HT1080 (cell line): ENCODE measurements around the gene SRPK1. TPM values are rescaled to one million over a fixed set of nuclear protein-coding genes. Genes with fewer than 3 reads are reported as not detected.
"Not testable (repeated sequence)": the region's sequence is repeated elsewhere in the genome, so short reads cannot be mapped to it uniquely, and the experiment has no call there.

Source experiments
- DNase-seq: peaks from one replicate; pipeline ENCODE4 v3.0.0-alpha.2; 2015; ENCODE audit warnings: low read depth
- polyA plus RNA-seq, 2 experiments: library from polyadenylated mRNA; depleted of rRNA; stranded (reverse); fragments of >200 nt; gene quantifications; 2 replicates each; pipeline ENCODE4 v1.2.3, GENCODE V29; 2015
- total RNA-seq: library from RNA; depleted of rRNA; stranded (reverse); fragments of >200 nt; shearing (Covaris generic); gene quantifications from 2 replicates; pipeline ENCODE4 v1.2.3, GENCODE V29; 2014; rRNA removed

Gene SRPK1
- 62.0 and 72.3 TPM in 2 replicates for total RNA-seq
- polyA plus RNA-seq (2015; cell fraction: cytosol; rRNA removed): 51.2 and 61.1 TPM in 2 replicates
- polyA plus RNA-seq (2015; cell fraction: nucleus; rRNA removed): 83.4 and 97.8 TPM in 2 replicates

DNA sequence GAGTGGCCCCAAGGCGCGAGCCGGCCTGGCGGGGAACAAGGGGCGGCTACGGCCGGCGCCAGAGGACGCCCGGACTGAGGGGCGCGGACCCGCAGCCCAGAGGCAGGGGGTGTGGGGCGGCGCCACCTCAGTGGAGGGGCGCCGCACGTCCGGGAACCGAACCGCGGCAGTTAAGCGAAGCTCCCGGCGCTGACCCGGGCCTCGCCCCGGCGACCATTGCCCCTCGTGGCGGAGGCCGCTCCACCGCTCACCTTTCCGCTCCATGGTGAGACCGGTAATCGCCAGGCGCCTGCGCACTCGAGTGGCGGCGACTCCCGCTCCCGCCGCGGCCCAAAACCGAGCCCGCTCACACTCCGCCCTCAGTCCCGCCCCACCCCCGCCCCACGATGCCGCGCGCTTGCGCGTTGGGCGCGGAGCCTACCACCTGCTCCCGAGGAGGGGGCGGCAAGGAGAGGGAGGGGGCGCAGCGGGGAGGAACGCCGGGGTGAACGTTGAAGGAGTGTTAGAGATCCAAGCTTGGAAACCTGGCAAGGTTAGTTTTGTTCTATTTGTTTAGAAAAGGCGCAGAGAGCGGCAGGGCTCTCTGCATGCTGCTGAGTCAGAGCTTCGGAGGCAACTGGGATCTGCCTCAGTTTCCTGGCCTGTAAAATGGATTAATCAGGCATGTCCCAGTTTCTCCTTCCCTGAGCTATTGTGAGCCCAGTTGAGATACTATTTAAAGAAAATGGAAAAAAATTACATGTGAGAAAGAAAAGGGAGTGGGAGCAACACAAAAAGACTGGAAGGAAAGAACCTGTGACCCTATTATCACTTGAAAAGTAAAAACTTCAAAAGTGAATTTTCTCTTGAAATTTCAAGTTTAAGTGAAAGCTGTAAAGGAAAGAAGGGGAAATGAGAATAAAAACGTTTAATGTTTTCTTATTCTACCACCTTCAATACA, at the start of gene SRPK1:
TSS of gene SRPK1 (minus strand) at position 306 of the 940 bp plus-strand sequence. CDS start at position 264, 42 bp downstream.
- DNase-seq: peak; percentile 81

DNA sequence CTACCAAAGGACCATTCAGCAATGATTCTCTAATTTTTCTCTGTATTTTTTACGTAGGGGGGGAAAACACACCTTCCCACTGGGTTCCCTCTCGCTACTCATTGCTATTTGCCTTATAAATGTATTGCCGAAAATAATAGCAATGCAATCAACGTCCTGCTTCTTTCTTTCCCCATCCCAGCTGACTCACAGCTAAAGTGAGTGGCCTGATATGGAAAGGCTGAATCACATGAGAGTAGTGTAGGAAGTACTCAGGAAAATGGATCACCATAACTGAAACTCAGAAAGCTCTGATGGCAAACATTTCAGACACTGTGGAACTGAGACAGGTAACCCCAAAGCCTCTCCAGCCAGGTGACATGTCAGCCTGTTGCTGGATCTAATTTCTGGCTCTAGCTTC, 49.3 kb upstream of the SRPK1 start:
- DNase-seq: peak; percentile 73

DNA sequence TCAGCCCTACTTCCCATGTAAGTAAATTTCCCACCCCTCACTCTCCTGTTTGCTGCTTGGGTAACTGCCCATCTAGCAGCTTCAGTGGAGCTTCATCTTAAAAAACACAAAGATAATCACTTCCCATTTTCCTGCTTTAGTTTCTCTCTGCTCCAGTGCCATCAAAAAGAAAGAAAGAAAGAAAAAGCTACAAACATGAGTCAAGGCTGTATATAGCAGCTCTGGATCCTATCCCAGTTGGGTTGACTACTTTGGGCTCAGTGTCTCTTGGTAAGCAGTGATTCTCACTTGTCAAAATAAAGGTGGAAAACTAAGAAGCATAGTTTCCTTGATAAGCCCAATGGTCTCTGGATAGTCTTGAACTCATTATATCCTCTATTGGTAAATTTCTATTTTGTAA, 48.7 kb upstream of the SRPK1 start:
- no peak for DNase-seq

DNA sequence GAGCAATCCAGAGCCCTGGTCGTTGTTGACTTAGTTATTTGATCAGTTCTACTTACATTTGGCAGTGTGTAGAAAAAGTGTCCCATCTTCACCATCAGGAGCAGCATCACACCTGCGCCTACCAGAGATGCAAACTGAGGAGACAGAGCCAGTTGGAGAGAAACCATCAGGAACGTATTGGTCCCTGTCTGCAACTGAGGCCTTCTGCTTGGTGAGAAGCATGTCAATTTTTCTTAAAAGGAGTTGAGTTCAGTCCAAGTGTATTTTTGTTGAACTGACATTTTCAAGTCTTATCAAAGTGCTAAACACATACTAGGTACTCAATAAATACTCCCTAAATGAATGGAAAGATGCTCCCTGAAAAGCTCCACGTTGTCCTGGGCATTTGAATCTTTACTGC, 47.9 kb upstream of the SRPK1 start:
- no peak for DNase-seq

- no peak for DNase-seq
Observed at GRCh38 chr6:35967076-35967774, 46.3 kb upstream of the SRPK1 start.

DNA sequence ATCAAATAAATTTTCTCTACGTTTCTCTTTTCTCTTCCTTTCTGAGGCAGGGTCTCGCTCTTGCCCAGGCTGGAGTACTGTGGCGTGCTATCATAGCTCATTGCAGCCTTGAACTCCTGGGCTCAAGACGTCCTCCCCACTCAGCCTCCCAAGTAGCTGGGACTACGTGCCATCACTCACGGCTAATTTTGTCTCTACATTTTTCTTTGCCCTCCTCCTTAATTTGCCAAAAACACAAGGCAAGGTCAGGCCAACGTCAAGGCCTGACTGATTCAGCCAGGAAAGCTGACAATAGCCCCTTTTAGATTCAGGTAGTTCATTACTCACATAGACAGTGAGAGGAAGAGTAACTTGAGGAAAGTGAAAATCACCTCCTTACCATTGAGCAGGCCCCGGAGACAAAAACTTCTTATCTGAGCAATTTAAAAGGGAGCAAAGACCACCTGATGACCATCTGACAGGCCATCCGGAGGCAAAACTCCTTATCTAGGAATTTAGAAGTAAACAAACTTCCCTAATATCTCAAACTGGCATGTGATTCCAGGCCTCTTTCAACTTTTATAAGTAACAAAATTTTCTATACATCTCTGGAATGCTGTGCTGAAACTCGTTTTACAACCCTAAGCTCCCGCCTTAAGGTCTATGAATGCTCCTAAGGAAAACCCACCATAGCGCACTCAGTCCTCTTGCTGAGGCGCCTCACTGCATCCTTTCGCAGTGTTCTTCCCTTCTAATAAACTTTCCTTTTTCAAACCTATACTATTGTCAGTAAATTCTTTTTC, 42.1 kb upstream of the SRPK1 start:
- no peak for DNase-seq

DNA sequence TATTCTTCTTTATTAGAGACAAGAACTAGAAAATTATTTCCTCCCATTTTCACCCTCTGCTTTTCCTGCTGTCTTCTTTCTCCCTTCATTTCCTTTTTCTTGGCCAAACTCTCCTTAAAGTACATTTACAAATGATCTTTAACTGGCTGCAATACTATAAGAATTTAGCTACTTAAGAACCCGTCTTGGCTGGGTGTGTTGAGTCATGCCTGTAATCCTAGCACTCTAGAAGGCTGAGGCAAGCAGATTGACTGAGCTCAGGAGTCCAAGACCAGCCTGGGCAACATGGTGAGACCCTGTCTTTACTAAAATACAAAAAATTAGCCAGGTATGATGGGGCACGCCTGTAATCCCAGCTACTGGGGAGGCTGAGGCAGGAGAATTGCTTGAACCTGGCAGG, 39.3 kb upstream of the SRPK1 start:
- no peak for DNase-seq

DNA sequence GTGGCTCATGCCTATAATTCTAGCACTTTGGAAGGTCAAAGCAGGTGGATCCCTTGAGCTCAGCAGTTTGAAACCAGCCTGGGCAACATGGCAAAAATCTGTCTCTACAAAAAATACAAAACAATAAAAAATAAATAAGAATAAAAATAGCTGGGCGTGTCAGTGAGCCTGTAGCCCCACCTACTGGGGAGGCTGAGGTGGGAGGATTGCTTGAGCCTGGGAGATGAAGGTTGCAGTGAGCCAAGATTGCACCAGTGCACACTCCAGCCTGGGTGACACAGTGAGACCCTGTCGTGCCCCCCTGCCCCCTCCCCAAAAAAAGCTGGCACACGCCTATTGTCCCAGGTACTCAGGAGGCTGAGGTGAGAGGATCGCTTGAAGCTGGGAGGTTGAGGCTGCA, 35.1 kb upstream of the SRPK1 start:
- DNase-seq: peak; percentile 39

DNA sequence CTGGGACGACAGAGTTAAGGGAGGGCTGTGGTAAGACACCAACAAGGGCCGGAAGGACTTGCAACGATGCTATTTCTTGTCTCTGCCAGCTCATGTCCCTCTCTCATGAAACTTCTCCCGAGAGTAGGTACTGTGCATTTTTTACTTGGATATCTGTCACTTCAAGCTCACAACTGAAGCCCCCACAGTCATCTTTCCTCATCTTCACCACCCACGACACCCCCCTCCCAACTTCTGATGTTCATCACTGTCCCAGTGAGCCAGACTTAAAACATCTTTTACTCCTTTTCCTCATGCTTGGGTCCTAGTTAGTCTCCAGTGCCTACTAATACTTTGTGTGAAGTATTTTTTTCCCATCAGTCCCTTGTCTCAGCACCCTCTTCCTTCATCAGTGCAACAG, 34.6 kb upstream of the SRPK1 start:
- peak; percentile 20 for DNase-seq

GRCh38 chr6:35955071-35955470, 34.2 kb upstream of the SRPK1 start:
- DNase-seq: peak; percentile 85

GRCh38 chr6:35954333-35954732, 33.4 kb upstream of the SRPK1 start:
- DNase-seq: peak; percentile 48

GRCh38 chr6:35948725-35949124, 27.8 kb upstream of the SRPK1 start:
- DNase-seq: peak; percentile 23

- peak; percentile 40 for DNase-seq
Observed at GRCh38 chr6:35945650-35946025, 24.7 kb upstream of the SRPK1 start.

DNA sequence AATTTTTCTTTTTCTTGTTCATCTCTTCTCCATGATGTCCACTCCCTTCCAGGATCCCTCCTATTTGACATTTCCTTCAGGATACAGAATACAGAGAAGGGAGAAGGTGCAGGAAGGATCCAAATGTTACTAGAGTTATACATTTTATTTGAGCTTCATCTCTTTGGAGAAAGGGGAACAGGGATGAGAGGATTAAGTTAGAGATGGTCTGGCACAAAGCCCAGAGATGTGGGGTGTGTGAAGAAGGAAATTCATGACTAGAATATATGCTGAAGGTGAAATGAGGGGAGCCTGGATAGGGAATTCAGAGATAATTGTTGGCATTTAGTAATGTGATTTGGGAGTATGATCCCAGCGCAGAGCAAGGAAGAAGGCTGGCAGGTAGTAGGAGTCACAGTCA, 22.5 kb upstream of the SRPK1 start:
- DNase-seq: no peak

- no peak for DNase-seq
Observed at GRCh38 chr6:35942355-35942754, 21.5 kb upstream of the SRPK1 start.

DNA sequence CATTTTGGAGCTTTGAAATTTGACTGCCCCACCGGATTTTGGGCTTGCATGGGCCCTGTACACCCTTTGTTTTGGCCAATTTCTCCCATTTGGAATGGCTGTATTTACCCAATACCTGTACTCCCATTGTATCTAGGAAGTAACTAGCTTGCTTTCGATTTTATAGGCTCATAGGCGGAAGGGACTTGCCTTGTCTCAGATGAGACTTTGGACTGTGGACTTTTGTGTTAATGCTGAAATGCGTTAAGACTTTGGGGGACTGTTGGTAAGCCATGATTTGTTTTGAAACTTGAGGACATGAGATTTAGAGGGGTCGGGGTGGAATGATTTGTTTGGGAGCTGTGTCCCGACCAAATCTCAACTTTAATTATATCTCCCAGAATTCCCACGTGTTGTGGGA, 20.3 kb upstream of the SRPK1 start:
- DNase-seq: not testable (repeated sequence)

- DNase-seq: not testable (repeated sequence)
Observed at GRCh38 chr6:35940014-35940413, 19.1 kb upstream of the SRPK1 start.

DNA sequence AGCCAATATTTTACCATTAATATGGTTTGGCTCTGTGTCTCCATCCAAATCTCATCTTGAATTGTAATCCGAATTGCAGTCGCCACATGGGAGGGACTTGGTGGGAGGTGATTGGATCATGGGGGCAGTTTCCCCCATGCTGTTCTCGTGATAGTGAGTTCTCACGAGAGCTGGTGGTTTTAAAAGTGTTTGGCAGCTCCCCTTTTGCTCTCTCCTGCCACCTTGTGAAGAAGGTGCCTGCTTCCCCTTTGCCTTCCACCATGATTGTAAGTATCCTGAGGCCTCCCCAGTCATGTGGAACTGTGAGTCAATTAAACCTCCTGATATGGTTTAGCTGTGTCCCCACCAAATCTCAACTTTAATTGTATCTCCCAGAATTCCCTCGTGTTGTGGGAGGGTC, 18.4 kb upstream of the SRPK1 start:
- not testable (repeated sequence) for DNase-seq

- DNase-seq: no peak
Observed at GRCh38 chr6:35936681-35937359, 15.9 kb upstream of the SRPK1 start.

DNA sequence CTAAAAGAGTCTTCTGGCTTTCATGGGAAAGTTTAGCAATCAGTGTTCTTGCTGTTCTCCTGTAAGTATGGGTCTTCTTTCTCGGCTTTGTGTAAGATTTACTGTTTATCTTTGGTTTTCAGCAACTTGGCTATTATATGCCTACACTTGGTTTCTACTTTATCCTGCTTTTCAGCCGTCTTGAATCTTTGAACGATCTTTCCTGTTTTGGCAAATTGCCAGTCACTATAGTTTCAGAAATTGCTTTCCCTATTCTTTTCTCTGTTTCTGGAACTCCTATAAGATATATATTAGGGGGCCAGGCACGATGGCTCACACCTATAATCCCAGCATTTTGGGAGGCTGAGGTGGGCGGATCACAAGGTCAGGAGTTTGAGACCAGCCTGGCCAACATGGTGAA, 14.6 kb upstream of the SRPK1 start:
- DNase-seq: no peak

DNA sequence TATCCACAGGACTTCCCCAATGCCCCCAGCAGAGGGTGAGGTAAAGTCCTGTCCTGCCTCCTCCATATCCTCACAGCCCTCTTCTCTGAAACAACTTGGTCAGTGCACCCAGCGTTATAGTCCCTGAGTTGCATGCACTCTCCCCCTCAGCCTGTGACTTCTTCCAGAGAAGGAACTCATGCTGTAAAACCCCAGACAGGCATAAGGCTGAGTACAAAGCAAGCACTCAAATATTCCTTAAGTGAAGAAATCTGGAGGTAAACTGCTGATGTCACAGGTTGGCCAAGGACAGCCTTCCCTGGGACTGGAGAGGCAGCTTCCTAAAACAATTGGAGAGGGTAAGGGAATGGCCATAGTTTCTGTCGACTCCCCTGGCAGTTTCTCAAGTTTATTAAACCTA, 12.9 kb upstream of the SRPK1 start:
- no peak for DNase-seq
